ENCODE results near the gene COMT. TPM values are rescaled to one million over a fixed set of nuclear protein-coding genes. Genes with fewer than 3 reads are reported as not detected.

COMT gene
- total RNA-seq, 1 donor from 2014 or later: 221 TPM

DNA sequence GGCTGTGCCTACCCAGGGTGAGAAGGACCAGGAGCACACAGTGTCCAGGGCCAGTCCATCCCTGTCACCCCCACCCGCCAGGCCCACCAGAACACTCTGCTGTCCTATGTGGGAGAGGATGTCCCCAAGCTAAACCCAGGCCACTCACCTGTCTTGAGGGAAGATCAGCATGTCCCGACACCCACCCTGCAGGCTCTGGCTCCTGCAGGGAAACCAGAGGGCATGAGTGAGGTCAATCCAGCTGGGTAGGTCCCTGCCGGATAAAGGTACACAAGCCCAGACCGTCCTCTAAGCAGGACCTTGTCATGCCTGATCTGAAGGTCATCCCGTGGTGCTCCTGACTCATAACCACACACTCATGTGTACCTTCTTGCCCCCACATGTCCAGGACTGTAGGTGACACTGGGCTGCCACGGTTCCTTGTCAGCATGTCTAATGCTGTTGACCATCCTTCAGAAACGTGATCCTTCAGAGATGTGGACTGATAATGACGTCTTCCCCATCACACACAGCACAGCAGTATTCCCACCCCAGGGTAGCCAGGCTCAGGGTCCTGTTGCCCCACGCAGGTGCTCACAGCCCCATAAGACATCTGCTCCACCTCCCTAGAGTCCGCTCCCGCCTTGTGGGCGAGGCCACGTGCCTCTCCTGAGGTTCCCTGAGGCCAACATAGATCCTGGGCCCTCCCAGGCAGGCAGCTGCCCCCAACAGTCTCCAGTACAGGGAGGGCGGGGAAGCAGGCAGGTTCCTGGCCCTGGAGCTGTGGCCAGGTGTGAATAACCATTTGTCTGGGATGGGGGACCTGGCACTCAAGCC, 68.9 kb downstream of the COMT start:
- H3K4me3 ChIP-seq (ENCODE audit: low read depth, low read length): no peak overlapping the region
- peak; percentile 60 for DNase-seq (ENCODE audit: low read depth)
- TF ChIP-seq CTCF (IDR thresholded peaks at IDR 0.05; ENCODE audit: insufficient read depth, low read length, severe bottlenecking): no peak
- H3K36me3 ChIP-seq (ENCODE audit: control insufficient read depth, insufficient read depth, low read length): no peaks in the 10 kb centered on the region
- FAIRE-seq: peak; percentile 95
- H3K27me3 ChIP-seq (ENCODE audit: control insufficient read depth, insufficient read depth, low read length): no peaks in the 10 kb centered on the region

DNA sequence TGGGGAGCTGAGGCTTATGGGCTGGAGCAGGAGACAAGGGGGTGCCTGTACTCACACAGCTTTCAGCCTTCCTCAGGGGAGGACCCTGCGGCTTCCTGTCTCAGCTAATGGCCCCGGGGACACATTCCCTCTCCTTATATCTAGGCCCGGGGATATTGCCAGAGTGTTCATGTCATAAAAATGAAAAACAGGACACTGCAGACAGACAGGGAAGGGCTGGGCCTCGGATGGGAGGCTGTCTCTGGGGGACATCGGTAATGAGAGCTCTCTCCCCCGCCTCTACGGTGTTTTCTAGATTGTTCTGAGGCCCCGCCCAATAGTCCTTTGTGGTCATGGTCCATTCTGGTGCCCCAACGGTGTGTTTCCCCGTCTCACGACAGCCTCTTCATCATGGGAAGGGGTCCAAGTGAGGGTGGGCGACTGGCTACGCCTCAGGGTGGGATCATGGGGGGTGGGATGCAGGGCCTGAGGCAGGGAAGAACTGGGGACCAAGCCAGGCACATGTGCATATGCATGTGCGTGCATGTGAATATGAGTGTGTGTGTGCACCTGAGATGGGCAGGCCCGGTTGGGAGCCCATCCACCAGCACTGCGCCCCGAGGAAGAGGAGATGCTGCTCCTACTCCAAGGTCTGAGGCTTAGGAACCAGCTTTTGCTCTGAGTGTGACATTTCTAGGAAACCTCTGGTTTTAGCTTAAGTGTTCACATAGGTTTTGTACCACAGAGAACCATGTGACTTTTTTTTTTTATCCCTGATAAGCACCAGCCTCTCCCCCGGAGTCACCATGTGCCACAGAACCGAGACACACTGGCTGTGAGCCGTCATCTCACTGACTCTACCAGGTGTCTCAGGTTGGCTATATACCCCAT, 69.8 kb downstream of the COMT start:
- Histone ChIP-seq H3K4me3 (ENCODE audit: low read depth, low read length) (no peak overlapping the region), H3K27me3 (ENCODE audit: control insufficient read depth, insufficient read depth, low read length) (no peaks in the 10 kb centered on the region), H3K36me3 (ENCODE audit: control insufficient read depth, insufficient read depth, low read length) (no peaks in the 10 kb centered on the region)
- TF ChIP-seq CTCF (IDR thresholded peaks at IDR 0.05; ENCODE audit: insufficient read depth, low read length, severe bottlenecking): no peak
- no peak for DNase-seq (ENCODE audit: low read depth)
- no peak for FAIRE-seq

- FAIRE-seq (no peak), DNase-seq (ENCODE audit: low read depth) (no peak)
- no peaks in the 10 kb centered on the region for H3K36me3 ChIP-seq (ENCODE audit: control insufficient read depth, insufficient read depth, low read length)
- TF ChIP-seq CTCF (IDR thresholded peaks at IDR 0.05; ENCODE audit: insufficient read depth, low read length, severe bottlenecking): no peak
- H3K4me3 ChIP-seq (ENCODE audit: low read depth, low read length): no peak overlapping the region
- no peaks in the 10 kb centered on the region for H3K27me3 ChIP-seq (ENCODE audit: control insufficient read depth, insufficient read depth, low read length)
Observed at GRCh38 chr22:20011993-20012740, 70.6 kb downstream of the COMT start.

DNA sequence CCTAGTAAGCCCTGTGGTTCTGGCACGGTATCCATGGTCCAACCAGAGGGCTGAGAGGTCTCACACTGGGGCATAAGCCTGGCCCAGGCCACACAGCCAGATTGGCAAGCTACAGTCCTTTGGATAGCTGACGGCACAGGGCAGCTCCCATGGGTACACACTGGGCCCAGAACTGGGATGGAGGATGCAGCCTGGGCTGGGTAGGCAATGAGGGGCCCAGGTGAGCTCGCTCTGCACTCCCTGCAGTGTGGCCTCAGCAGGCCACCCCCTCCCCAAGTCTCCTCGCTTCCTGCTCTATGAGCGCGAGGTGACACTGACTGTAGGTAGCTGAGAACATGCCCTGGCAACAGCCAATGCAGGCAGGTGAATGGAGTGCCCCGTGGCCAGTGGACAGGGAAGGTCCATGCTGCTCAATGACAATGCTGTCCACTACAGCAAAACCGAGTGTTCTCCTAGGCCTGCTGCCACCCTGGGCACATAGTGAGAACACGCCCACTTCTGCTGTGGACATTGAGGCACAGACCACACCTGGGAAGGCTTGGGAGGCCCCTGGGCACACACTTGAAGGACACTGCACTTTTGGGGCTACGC, 71.3 kb downstream of the COMT start:
- no peak for TF ChIP-seq CTCF (IDR thresholded peaks at IDR 0.05; ENCODE audit: insufficient read depth, low read length, severe bottlenecking)
- DNase-seq (ENCODE audit: low read depth) (no peak), FAIRE-seq (no peak)
- Histone ChIP-seq H3K36me3 (ENCODE audit: control insufficient read depth, insufficient read depth, low read length) (no peaks in the 10 kb centered on the region), H3K27me3 (ENCODE audit: control insufficient read depth, insufficient read depth, low read length) (peaks cover 5% of the 10 kb centered on the region), H3K4me3 (ENCODE audit: low read depth, low read length) (no peak overlapping the region)

DNA sequence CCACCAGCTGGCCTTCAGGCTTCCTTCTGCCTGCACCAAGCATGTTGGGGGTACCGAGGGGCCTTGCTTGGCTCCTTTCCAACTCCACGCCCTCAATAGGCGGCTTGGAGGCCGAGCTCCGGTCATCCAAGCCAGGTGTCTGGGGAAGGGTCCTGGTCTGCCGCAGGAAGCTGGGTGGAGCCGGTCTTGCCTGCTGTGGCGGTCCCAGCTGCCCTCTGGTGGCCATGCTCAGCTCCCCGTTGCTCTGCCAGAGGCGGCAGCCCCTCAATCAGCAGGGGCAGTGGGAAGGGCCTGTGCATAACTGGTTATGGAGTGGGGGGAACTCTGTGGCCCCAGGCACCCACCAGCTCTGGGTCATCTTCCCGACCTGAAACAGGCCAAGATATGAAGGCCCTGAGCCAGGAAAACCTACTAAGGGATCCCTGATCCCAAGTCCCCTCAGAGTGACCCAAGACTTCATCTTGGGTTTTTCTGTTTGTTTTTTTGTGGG, 71.9 kb downstream of the COMT start:
- Histone ChIP-seq H3K36me3 (ENCODE audit: control insufficient read depth, insufficient read depth, low read length) (no peaks in the 10 kb centered on the region), H3K4me3 (ENCODE audit: low read depth, low read length) (no peak overlapping the region), H3K27me3 (ENCODE audit: control insufficient read depth, insufficient read depth, low read length) (peaks cover 10% of the 10 kb centered on the region)
- peak; percentile 85 for TF ChIP-seq CTCF (IDR thresholded peaks at IDR 0.05; ENCODE audit: insufficient read depth, low read length, severe bottlenecking)
- DNase-seq (ENCODE audit: low read depth) (peak; percentile 15), FAIRE-seq (no peak)
